NK-92 (cell line): ENCODE results near the gene ZNF662.

Source experiments
- DNase-seq: peaks from one replicate; lab custom pipeline; 2025; ENCODE audit not compliant: unreplicated experiment; lab: John Stamatoyannopoulos, UW

ZNF662 gene

DNA sequence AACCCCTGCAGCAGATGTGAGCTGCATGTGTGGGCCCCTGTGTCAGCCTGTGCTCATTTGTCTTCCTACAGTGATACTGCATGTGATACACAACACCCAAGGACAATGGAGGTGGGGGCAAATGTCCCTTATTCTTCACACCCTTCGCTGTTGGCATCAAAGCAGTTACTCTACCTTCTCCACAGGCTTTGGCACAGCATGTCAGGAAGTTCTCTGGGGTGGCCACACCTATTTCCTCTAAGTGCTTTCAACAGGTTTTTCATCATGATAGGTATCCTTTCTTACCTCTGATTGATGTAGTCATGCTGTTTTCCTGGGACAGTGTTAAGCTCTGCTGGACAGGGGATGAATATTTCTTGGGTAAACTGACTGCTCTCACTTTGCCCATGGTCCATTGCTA is 29.5 kb downstream of the ZNF662 start:
- no peak for DNase-seq

DNA sequence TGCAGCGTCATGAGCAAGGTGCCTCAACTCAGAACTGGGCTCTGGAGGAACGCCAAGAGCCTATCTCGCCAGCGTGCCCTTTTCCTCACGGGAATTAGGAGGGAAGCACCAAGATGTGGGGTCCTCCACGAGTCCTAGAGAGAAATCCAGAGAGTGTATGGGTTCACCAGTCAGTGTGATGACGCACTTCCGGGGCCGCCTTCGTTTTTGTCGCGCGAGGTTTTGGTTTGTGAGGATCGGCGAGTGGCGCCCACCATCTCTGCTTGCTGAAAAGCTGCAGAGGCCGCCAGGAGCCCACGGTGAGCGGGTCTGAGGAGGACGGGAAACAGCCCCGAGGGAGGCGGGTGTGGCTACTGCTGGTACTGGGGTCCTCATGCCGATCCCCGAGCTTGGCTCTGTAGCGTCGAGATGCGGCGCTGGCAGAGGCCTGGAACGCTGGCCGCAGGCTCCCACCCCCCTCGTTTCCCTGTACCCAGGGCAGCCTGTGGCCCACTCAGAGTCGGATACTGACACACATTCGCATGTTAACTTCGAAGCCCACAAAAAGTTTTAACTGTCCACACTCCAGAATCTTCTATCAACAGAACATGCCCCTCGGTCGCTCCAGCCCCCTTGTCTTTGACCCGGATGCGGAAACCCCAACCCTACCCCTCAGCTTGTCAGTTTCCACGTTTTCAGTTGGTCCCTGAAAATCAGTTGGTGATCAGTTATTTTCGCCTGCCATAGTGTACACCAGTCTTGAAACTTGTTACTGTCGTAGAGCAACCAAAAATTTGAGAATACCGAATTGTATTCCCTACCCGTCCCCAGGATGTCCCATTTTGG is 30.4 kb downstream of the ZNF662 start:
- DNase-seq, result no peak

DNA sequence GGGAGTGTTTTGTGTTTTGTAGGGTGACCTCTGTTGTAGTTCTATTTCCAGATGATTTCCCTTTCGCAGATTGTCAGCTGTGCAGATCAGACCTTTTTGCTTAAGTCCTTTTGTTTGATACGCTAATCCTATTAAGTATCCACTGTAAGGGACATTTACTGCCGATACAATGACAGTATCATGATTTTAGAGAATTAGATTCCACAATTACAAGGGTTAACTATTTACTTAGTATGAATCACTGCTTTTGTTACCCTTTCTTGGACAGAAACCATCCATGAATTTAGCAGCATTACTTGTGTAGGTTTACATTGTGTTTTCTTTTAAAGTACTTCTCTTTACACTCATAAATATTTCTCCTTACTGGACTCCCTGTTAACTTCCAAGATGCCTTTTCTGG is 31.4 kb downstream of the ZNF662 start:
- no peak for DNase-seq

DNA sequence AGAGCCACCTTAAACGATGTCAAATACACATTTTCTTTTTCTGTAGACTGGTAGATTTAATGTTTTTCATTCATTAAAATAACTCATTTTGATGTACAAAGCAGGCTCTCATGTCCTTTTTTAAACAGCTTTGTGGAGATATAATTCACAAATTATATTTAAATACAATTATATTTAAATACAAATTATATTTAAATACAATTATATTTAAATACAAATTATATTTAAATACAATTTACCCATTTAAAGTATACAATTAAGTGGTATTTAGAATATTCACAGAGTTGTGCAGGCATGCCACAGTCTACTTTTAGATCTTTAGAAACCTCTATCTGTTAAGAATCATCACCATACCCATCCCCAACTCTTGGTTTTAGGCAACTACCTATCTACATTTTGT is 36.8 kb downstream of the ZNF662 start:
- no peak for DNase-seq

DNA sequence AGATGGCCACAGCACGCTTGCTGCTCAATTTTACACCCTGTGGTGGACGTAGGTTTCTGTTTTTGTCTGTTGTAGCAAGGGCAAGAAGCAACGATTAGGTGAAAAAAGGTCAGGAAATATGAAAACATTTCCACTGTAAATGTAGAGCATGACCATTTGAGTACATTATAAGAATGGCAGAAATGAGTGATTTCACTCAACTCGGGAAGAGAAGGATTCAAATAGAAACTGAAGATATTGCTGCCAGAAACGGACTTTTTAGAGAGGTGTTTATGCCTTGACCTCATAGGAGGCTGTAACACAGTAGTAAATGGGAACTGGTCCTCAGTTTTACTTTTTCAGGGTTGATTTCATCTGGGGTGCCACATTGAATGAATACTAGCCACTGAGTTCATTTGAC is 40.1 kb downstream of the ZNF662 start:
- DNase-seq, result no peak

DNA sequence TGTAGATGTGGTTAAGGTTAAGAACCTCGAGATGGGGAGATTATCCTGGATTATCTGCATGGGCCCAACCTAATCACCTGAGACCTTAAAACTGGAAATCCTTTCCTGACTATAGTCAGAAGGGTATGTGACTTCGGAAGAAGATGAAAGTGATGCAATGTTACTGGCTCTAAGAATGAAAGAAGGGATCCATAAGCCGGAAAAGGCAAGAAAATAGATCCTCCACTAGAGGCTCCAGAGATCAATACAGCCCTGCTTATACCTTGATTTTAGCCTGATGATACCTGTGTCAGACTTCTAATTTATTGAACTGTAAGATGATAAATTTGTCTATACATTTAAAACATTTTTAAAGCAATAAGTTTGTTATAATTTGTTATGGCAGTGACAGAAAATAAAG is 51.6 kb downstream of the ZNF662 start:
- DNase-seq, result no peak

DNA sequence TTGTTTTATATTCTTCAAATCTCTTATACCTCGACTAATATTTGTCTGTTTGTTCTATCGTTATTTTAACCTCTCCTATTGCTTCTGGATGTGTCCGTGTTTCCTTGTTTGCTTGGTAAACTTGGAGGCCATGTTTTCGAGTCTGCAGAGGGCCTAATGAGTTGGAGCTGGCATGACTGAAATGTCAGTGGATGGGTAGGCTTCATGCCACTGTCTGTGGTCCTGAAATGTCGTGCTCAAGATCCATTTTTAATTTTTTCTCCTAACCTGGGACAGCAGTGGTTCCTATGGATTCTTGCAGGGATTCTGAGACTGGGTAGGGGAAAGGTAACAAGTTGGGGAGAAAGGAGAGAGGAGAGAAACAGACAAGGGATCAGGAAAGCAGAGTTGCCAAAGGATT is 54.3 kb downstream of the ZNF662 start:
- DNase-seq, result no peak

DNA sequence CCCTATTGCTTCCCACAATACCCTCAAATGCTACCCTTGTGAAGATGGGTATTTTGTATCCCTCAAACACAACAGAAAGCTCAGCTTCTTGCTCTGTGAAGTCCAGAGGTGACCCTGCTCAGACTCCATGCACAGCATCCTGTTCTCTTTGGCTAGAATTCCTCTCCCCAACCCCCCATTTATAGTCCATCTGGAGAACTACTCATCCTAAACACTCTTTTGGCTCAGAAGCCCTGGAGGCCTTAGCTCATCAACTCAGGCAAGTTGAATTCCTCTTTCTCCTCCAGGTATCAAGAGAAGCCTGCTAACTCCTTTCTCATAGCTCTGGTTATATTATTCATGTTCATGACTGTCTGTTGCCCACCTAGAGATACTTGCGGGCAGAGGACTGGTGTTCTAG is 54.8 kb downstream of the ZNF662 start:
- DNase-seq, result no peak

DNA sequence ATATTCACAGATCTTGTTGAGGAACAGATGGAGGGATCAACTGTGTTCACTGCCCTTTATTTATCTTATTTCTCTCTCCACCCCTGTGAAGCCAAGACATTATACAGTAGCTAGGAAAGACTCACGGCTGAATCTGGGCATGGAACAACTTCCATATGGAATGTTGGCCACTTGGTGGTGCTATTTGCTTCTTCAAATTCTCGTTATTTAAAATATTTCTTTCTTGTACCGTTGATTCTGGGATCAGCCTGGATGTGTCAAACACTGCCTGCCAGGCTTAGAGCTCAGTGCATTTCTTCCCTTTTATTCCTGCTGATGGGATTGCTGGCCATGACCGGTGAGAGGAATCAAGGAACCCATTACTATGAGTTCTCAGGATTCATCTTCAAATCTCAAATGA is 55.7 kb downstream of the ZNF662 start:
- no peak for DNase-seq

DNA sequence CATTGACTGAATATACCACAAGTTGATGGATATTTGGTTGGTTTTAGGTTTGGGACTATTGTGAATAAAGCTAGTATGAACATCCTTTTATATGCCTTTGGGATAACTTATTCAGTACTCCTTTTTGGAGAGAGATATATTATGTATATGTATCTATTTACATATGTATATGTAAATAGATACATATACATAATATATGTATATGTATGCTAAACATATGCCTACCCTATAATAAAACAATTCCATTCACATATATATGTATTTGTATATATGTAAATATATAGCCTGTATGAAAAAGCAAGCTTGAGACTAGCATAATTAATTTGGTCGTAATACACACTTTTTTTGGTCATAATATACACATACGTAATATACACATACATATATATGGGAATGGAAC is 57.3 kb downstream of the ZNF662 start:
- no peak for DNase-seq

DNA sequence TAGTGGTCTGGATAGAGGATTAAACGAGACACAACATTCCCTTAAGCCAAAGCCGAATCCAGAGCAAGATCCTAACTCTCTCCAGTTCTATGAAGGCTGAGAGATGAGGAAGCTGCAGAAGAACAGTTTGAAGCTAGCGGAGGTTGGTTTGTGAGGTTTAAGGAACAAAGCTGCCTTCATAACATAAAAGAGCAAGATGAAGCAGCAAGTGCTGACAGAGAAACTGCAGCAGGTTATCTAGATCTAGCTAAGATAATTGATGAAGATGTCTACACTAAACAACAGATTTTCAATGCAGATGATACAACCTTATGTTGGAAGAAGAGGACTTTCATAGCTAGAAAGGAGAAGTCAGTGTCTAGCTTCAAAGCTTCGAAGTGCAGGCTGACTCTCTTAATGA is 58.3 kb downstream of the ZNF662 start:
- no peak for DNase-seq
